CD14-positive monocyte (primary cell): ENCODE data around the gene EVA1C. TPM values are rescaled to one million over a fixed set of nuclear protein-coding genes. Genes with fewer than 3 reads are reported as not detected.
"Not testable (repeated sequence)": the region's sequence is repeated elsewhere in the genome, so short reads cannot be mapped to it uniquely, and the experiment has no call there.

Source experiments
- DNase-seq, 3 donors: peaks; one replicate each; pipeline ENCODE4 v3.0.0-alpha.2; 2011 to 2022
- H2AFZ ChIP-seq: 2 replicates; pipeline ENCODE4 v1.6.0; 2012; ENCODE audit warnings: mild to moderate bottlenecking, low read depth, low read length, inconsistent platforms; ENCODE audit not compliant: insufficient read depth, poor library complexity, severe bottlenecking
- H3K27ac ChIP-seq, 2 donors: 1 replicate in 1 of 2; 2 replicates in 1 of 2; pipeline ENCODE4 v1.5.1; 2012 to 2013; ENCODE audit warnings: low read length in 2 of 2, control low read depth in 1 of 2, inconsistent platforms in 1 of 2, low read depth in 1 of 2, mild to moderate bottlenecking in 1 of 2
- H3K27me3 ChIP-seq, 2 donors: one replicate each; pipeline versions ENCODE4 v1.6.0 to v1.6.1; 2011 to 2013; ENCODE audit warnings: low read length in 2 of 2; ENCODE audit not compliant: control insufficient read depth in 2 of 2, insufficient read depth in 2 of 2
- H3K36me3 ChIP-seq, 2 donors: replicated peaks in 1 of 2; 1 replicate in 1 of 2; 2 replicates in 1 of 2; pipeline versions ENCODE4 v1.5.1 to v1.6.1; 2012 to 2013; ENCODE audit warnings: low read length in 2 of 2, control low read depth in 1 of 2, inconsistent platforms in 1 of 2, mild to moderate bottlenecking in 1 of 2; ENCODE audit not compliant: insufficient read depth in 2 of 2, control insufficient read depth in 1 of 2
- H3K4me1 ChIP-seq, 2 donors: 1 replicate in 1 of 2; 2 replicates in 1 of 2; pipeline versions ENCODE4 v1.5.1 to v1.6.1; 2012 to 2013; ENCODE audit warnings: low read length in 2 of 2, control low read depth in 1 of 2, inconsistent platforms in 1 of 2, mild to moderate bottlenecking in 1 of 2, moderate library complexity in 1 of 2; ENCODE audit not compliant: insufficient read depth in 2 of 2, control insufficient read depth in 1 of 2
- H3K4me2 ChIP-seq: replicated peaks from 2 replicates; pipeline ENCODE3; 2012; ENCODE audit warnings: low read length, moderate library complexity, mild to moderate bottlenecking; ENCODE audit not compliant: poor library complexity, severe bottlenecking; ENCODE audit errors: extremely low read depth
- H3K4me3 ChIP-seq, 3 experiments: fragments of 200-600 bp in 1 of 3; sonication (generic) in 1 of 3; replicated peaks in 1 of 3; 1 replicate in 2 of 3; 2 replicates in 1 of 3; pipeline ENCODE4 v1.5.1; 2011 to 2013; ENCODE audit warnings: low read length in 3 of 3, mild to moderate bottlenecking in 3 of 3, control low read depth in 2 of 3, low read depth in 2 of 3, inconsistent platforms in 1 of 3, moderate library complexity in 1 of 3
- H3K79me2 ChIP-seq: 2 replicates; pipeline ENCODE4 v1.6.0; 2012; ENCODE audit warnings: mild to moderate bottlenecking, control low read depth, inconsistent platforms, low read length, moderate library complexity; ENCODE audit not compliant: insufficient read depth
- H3K9ac ChIP-seq: 2 replicates; pipeline ENCODE4 v1.6.0; 2017; ENCODE audit warnings: low read length, mild to moderate bottlenecking; ENCODE audit not compliant: insufficient read depth, poor library complexity, severe bottlenecking
- H3K9me3 ChIP-seq, 2 donors: replicated peaks in 1 of 2; 1 replicate in 1 of 2; 2 replicates in 1 of 2; pipeline versions ENCODE4 v1.5.1 to v1.6.1; 2012 to 2013; ENCODE audit warnings: low read length in 2 of 2, control low read depth in 1 of 2; ENCODE audit not compliant: control insufficient read depth in 1 of 2, insufficient read depth in 1 of 2
- H4K20me1 ChIP-seq: 2 replicates; pipeline ENCODE4 v1.6.0; 2012; ENCODE audit warnings: mild to moderate bottlenecking, low read length, control low read depth, moderate library complexity; ENCODE audit not compliant: insufficient read depth
- H3K27ac Mint-ChIP-seq, 7 donors: one replicate each; pipeline ENCODE4 v1.8.0; 2020; ENCODE audit warnings: mild to moderate bottlenecking in 7 of 7, mixed read lengths in 7 of 7, moderate library complexity in 6 of 7, inconsistent platforms in 2 of 7
- H3K27me3 Mint-ChIP-seq, 3 donors: one replicate each; pipeline ENCODE4 v1.8.0; 2021 to 2022; ENCODE audit warnings: low read depth in 3 of 3, mild to moderate bottlenecking in 3 of 3, mixed read lengths in 3 of 3, moderate library complexity in 3 of 3, inconsistent platforms in 1 of 3
- H3K36me3 Mint-ChIP-seq, 2 donors: one replicate each; pipeline ENCODE4 v1.8.0; 2020; ENCODE audit warnings: mixed read lengths in 2 of 2, inconsistent platforms in 1 of 2, mild to moderate bottlenecking in 1 of 2
- H3K4me1 Mint-ChIP-seq: one replicate; pipeline ENCODE4 v1.8.0; 2020; ENCODE audit warnings: mild to moderate bottlenecking, mixed read lengths
- H3K4me3 Mint-ChIP-seq, 2 donors: one replicate each; pipeline ENCODE4 v1.8.0; 2020; ENCODE audit warnings: mild to moderate bottlenecking in 2 of 2, mixed read lengths in 2 of 2, moderate library complexity in 1 of 2
- H3K9me3 Mint-ChIP-seq, 7 donors: one replicate each; pipeline ENCODE4 v1.8.0; 2020 to 2022; ENCODE audit warnings: mixed read lengths in 7 of 7, mild to moderate bottlenecking in 6 of 7, moderate library complexity in 6 of 7, inconsistent platforms in 2 of 7
- CTCF ChIP-seq: fragments of 200-600 bp; IDR thresholded peaks from one replicate; pipeline ENCODE4 v1.8.0; 2022; ENCODE audit warnings: antibody characterized with exemption, mild to moderate bottlenecking
- WGBS: methylation state at CpG from one replicate; pipeline ENCODE4 v1.1.5; 2013; ENCODE audit warnings: missing lambda C conversion rate; ENCODE audit not compliant: insufficient coverage; 5-methylcytosine and 5-hydroxymethylcytosine counted together
- intact Hi-C, 2 donors: fragments of 100-400 bp; cut with micrococcal nuclease; formaldehyde crosslinking; loops; one replicate each; pipeline versions ENCODE4 v1.15.0 to v1.15.1; 2023
- polyA plus RNA-seq, 3 donors: library from polyadenylated mRNA; depleted of rRNA in 1 of 3; unstranded in 2 of 3; stranded (reverse) in 1 of 3; fragments of 300-500 nt in 2 of 3; fragments of >200 nt in 1 of 3; fragmentation: Illumina TruSeq in 2 of 3; gene quantifications; 1 replicate in 2 of 3; 2 replicates in 1 of 3; pipeline ENCODE4 v1.2.3, GENCODE V29; 2012 to 2021

Gene EVA1C
- polyA plus RNA-seq, 3 donors, result 0.37 to 0.73 (median 0.63) TPM

- DNase-seq, H4K20me1 ChIP-seq, H3K4me1 ChIP-seq, H3K36me3 Mint-ChIP-seq, H3K9me3 ChIP-seq, H3K9ac ChIP-seq, H3K36me3 ChIP-seq, H3K27ac ChIP-seq, H2AFZ ChIP-seq, H3K27ac Mint-ChIP-seq, H3K79me2 ChIP-seq, H3K4me1 Mint-ChIP-seq, H3K4me2 ChIP-seq, H3K27me3 ChIP-seq, H3K4me3 ChIP-seq, H3K27me3 Mint-ChIP-seq, H3K4me3 Mint-ChIP-seq, intact Hi-C loops: not testable (repeated sequence)
- 77% methylated on average over 5 of the region's 8 CpGs for WGBS
- H3K9me3 Mint-ChIP-seq, result peaks cover 0 to 13% (median 4%) of the 10 kb centered on the region in 7 donors
These were observed 39.7 kb downstream of the EVA1C start for GRCh38 chr21:32452191-32452590.

GRCh38 chr21:32452641-32453040 lies 40.1 kb downstream of the EVA1C start:
- Histone ChIP-seq H3K4me1 (no peaks in the 10 kb centered on the region), H3K4me3 (no peak overlapping the region), H3K4me2 (no peak overlapping the region), H3K36me3 (no peaks in the 10 kb centered on the region), H3K27ac (no peak overlapping the region), H3K79me2 (no peaks in the 10 kb centered on the region), H3K9ac (no peak overlapping the region), H3K9me3 (no peaks in the 10 kb centered on the region), H2AFZ (no peak overlapping the region), H3K27me3 (no peaks in the 10 kb centered on the region), H4K20me1 (no peaks in the 10 kb centered on the region)
- Mint-ChIP-seq H3K27me3 (no peaks in the 10 kb centered on the region), H3K4me1 (peaks cover under 1% of the 10 kb centered on the region), H3K27ac (peak overlapping the region in 1 of 7 donors; percentile 24), H3K9me3 (peaks cover 0 to 13% (median 4%) of the 10 kb centered on the region in 7 donors), H3K36me3 (peaks cover 0 to 3% of the 10 kb centered on the region in 2 donors), H3K4me3 (no peak overlapping the region)
- no peak for TF ChIP-seq CTCF
- 97% methylated on average over 9 of the region's 11 CpGs for WGBS
- intact Hi-C loops, result no loop called here
- no peak for DNase-seq
